ENCODE results near the gene PTPRN2.

- TF ChIP-seq TARDBP (IDR thresholded peaks at IDR 0.05) = no peak
- no peak for TF ChIP-seq SP1 (IDR thresholded peaks at IDR 0.05)
- TF ChIP-seq L3MBTL2 (conservative IDR thresholded peaks at IDR 0.05) = no peak
- TF ChIP-seq ZNF384 (IDR thresholded peaks at IDR 0.05) = no peak
- no peak for TF ChIP-seq ELF4 (IDR thresholded peaks at IDR 0.05)
- no peak for TF ChIP-seq BHLHE40 (IDR thresholded peaks at IDR 0.05; ENCODE audit: borderline replicate concordance)
- TF ChIP-seq ARNT (IDR thresholded peaks at IDR 0.05) = no peak
- TF ChIP-seq SUZ12 (IDR thresholded peaks at IDR 0.05) = no peak
- TF ChIP-seq, protein P1, sequence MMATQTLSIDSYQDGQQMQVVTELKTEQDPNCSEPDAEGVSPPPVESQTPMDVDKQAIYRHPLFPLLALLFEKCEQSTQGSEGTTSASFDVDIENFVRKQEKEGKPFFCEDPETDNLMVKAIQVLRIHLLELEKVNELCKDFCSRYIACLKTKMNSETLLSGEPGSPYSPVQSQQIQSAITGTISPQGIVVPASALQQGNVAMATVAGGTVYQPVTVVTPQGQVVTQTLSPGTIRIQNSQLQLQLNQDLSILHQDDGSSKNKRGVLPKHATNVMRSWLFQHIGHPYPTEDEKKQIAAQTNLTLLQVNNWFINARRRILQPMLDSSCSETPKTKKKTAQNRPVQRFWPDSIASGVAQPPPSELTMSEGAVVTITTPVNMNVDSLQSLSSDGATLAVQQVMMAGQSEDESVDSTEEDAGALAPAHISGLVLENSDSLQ (IDR thresholded peaks at IDR 0.05) = no peak
- TF ChIP-seq HDGF (IDR thresholded peaks at IDR 0.05; ENCODE audit: borderline replicate concordance) = no peak
- no peak for TF ChIP-seq FOXM1 (IDR thresholded peaks at IDR 0.05; ENCODE audit: borderline replicate concordance)
- TF ChIP-seq FOXK2 (IDR thresholded peaks at IDR 0.05) = no peak
- TF ChIP-seq FOXA1 (IDR thresholded peaks at IDR 0.05) = no peak
- TF ChIP-seq NFRKB (IDR thresholded peaks at IDR 0.05) = no peak
Observed at GRCh38 chr7:157990226-157990880, 597.3 kb downstream of the PTPRN2 start.
